B cell (primary cell): ENCODE data around the gene PARVB.

Experiments
- EZH2 ChIP-seq: IDR thresholded peaks from 2 replicates; pipeline ENCODE4 v1.6.1; 2012; ENCODE audit warnings: borderline replicate concordance, low read depth, mild to moderate bottlenecking, moderate library complexity, low read length; ENCODE audit not compliant: insufficient read depth, poor library complexity, severe bottlenecking
- TF ChIP-seq, protein P1 (sequence below): fragments of 200-600 bp; IDR thresholded peaks from one replicate; pipeline ENCODE4 v1.8.0; 2022; ENCODE audit warnings: antibody characterized with exemption, mild to moderate bottlenecking

DNA sequence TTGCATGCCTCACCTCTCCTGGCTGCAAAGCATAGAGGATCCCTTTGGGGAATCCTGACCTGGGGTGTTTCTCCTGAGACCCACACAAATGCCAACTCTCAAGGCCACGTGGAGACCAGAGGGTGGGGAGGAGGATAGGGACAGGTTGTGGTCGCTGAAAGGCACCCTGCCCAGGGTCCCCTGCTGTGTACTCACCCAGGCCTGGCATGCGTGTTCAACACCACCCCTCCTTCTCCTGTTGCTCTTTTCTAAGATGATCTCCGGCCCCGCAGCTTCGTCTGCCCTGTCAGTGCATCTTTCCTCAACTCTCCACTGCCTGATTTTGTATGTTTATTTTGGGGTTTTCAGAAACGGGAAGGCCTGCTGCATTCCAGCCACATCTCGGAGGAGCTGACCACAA, 112.0 kb downstream of the PARVB start:
- TF ChIP-seq, protein P1, sequence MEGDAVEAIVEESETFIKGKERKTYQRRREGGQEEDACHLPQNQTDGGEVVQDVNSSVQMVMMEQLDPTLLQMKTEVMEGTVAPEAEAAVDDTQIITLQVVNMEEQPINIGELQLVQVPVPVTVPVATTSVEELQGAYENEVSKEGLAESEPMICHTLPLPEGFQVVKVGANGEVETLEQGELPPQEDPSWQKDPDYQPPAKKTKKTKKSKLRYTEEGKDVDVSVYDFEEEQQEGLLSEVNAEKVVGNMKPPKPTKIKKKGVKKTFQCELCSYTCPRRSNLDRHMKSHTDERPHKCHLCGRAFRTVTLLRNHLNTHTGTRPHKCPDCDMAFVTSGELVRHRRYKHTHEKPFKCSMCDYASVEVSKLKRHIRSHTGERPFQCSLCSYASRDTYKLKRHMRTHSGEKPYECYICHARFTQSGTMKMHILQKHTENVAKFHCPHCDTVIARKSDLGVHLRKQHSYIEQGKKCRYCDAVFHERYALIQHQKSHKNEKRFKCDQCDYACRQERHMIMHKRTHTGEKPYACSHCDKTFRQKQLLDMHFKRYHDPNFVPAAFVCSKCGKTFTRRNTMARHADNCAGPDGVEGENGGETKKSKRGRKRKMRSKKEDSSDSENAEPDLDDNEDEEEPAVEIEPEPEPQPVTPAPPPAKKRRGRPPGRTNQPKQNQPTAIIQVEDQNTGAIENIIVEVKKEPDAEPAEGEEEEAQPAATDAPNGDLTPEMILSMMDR, result no peak
- TF ChIP-seq EZH2, result no peak
